Type B pancreatic cell (in vitro differentiated cells): ENCODE data around the gene ZBTB20. TPM values are rescaled to one million over a fixed set of nuclear protein-coding genes. Genes with fewer than 3 reads are reported as not detected.

Experiments used
- DNase-seq: peaks from one replicate; pipeline ENCODE4 v3.0.0; 2021; ENCODE audit warnings: mixed read lengths; ENCODE audit not compliant: unreplicated experiment; ENCODE audit errors: extremely low spot score
- H3K27ac Mint-ChIP-seq: 2 replicates; pipeline ENCODE4 v1.8.0; 2021; ENCODE audit warnings: mild to moderate bottlenecking, mixed read lengths
- H3K27me3 Mint-ChIP-seq: 2 replicates; pipeline ENCODE4 v1.8.0; 2021; ENCODE audit warnings: mixed read lengths
- H3K36me3 Mint-ChIP-seq: 2 replicates; pipeline ENCODE4 v1.8.0; 2021; ENCODE audit warnings: mixed read lengths
- H3K4me1 Mint-ChIP-seq: one replicate; pipeline ENCODE4 v1.8.0; 2021; ENCODE audit warnings: mixed read lengths; ENCODE audit not compliant: unreplicated experiment
- H3K4me3 Mint-ChIP-seq: 2 replicates; pipeline ENCODE4 v1.8.0; 2021; ENCODE audit warnings: mild to moderate bottlenecking, mixed read lengths
- H3K9me3 Mint-ChIP-seq: 2 replicates; pipeline ENCODE4 v1.8.0; 2021; ENCODE audit warnings: mixed read lengths
- CTCF ChIP-seq: fragments of 200-600 bp; sonication (generic); conservative IDR thresholded peaks from 2 replicates; pipeline ENCODE4 v1.5.0; 2021; ENCODE audit warnings: antibody characterized with exemption, mild to moderate bottlenecking
- total RNA-seq: library from RNA; stranded (reverse); gene quantifications from 2 replicates; pipeline ENCODE4 v1.2.1, GENCODE V29; 2021; ENCODE audit warnings: low replicate concordance

ZBTB20 gene
- total RNA-seq, 1 donor from 2014 or later, result 14.4 TPM

- Mint-ChIP-seq H3K27ac (no peak overlapping the region), H3K36me3 (no peaks in the 10 kb centered on the region), H3K27me3 (no peaks in the 10 kb centered on the region), H3K9me3 (no peaks in the 10 kb centered on the region), H3K4me1 (no peaks in the 10 kb centered on the region), H3K4me3 (no peak overlapping the region)
- no peak for DNase-seq
- no peak for TF ChIP-seq CTCF
These were observed 343.0 kb downstream of the ZBTB20 start for GRCh38 chr3:114804099-114804498.

GRCh38 chr3:114803042-114803695, 343.9 kb downstream of the ZBTB20 start:
- Mint-ChIP-seq H3K9me3 (no peaks in the 10 kb centered on the region), H3K36me3 (no peaks in the 10 kb centered on the region), H3K27me3 (no peaks in the 10 kb centered on the region), H3K4me3 (no peak overlapping the region), H3K27ac (no peak overlapping the region), H3K4me1 (no peaks in the 10 kb centered on the region)
- no peak for DNase-seq
- TF ChIP-seq CTCF, result no peak

GRCh38 chr3:114800272-114801031, 346.6 kb downstream of the ZBTB20 start:
- Mint-ChIP-seq H3K36me3 (no peaks in the 10 kb centered on the region), H3K27me3 (no peaks in the 10 kb centered on the region), H3K4me3 (no peak overlapping the region), H3K9me3 (no peaks in the 10 kb centered on the region), H3K4me1 (no peaks in the 10 kb centered on the region), H3K27ac (no peak overlapping the region)
- DNase-seq, result no peak
- no peak for TF ChIP-seq CTCF

- no peak for TF ChIP-seq CTCF
- Mint-ChIP-seq H3K4me1 (no peaks in the 10 kb centered on the region), H3K27ac (no peak overlapping the region), H3K36me3 (no peaks in the 10 kb centered on the region), H3K4me3 (no peak overlapping the region), H3K9me3 (no peaks in the 10 kb centered on the region), H3K27me3 (no peaks in the 10 kb centered on the region)
- no peak for DNase-seq
These were observed 347.3 kb downstream of the ZBTB20 start for GRCh38 chr3:114799816-114800215.

GRCh38 chr3:114796796-114797195, 350.3 kb downstream of the ZBTB20 start:
- Mint-ChIP-seq H3K9me3 (no peaks in the 10 kb centered on the region), H3K4me3 (no peak overlapping the region), H3K27ac (no peak overlapping the region), H3K36me3 (no peaks in the 10 kb centered on the region), H3K4me1 (no peaks in the 10 kb centered on the region), H3K27me3 (no peaks in the 10 kb centered on the region)
- no peak for TF ChIP-seq CTCF
- no peak for DNase-seq
